ENCODE measurements around the gene EVL. TPM values are rescaled to one million over a fixed set of nuclear protein-coding genes. Genes with fewer than 3 reads are reported as not detected.
A peak's percentile ranks its signal among the peaks of the same experiment; 100 is the strongest.

Gene EVL
- total and polyA plus RNA-seq, 10 of the 15 experiments (the other 5 are each of a cell fraction or from before 2014, with no cell fraction given): 11.9 to 341 (median 89.8) TPM

GRCh38 chr14:100065942-100066574 lies 836 bp downstream of the EVL start (continued):
- TF ChIP-seq CBX3 (IDR thresholded peaks at IDR 0.05; ENCODE audit: borderline replicate concordance, low read depth) (no peak), BACH1 (IDR thresholded peaks at IDR 0.05; ENCODE audit: borderline replicate concordance) (no peak; the same call in 1 of the 2 replicates), ATF3 (IDR thresholded peaks at IDR 0.05; ENCODE audit: borderline replicate concordance, extremely low read depth, low read depth, low read length) (no peak), POLR2A (IDR thresholded peaks at IDR 0.05; ENCODE audit: low read depth, low read length) (peak; percentile 78), ZBED1 (IDR thresholded peaks at IDR 0.05; ENCODE audit: borderline replicate concordance) (peak; percentile 59; the same call in 1 of the 2 replicates), ZBTB40 (IDR thresholded peaks at IDR 0.05; ENCODE audit: borderline replicate concordance) (no peak), RBBP5 (conservative IDR thresholded peaks at IDR 0.05) (no peak), KDM1A (IDR thresholded peaks at IDR 0.05; ENCODE audit: borderline replicate concordance) (no peak), MTA2 (IDR thresholded peaks at IDR 0.05; ENCODE audit: low read depth) (peak; percentile 75), SREBF2 (IDR thresholded peaks at IDR 0.05; ENCODE audit: low read length) (no peak), SREBF1 (IDR thresholded peaks at IDR 0.05; ENCODE audit: low read length) (no peak), RELA (IDR thresholded peaks at IDR 0.05; ENCODE audit: borderline replicate concordance, partially characterized antibody) (no peak), USF1 (IDR thresholded peaks at IDR 0.05; ENCODE audit: borderline replicate concordance, extremely low read length, insufficient read depth, low read depth, low read length) (peak; percentile 71), MYB (IDR thresholded peaks at IDR 0.05; ENCODE audit: borderline replicate concordance, low read depth, low read length) (0 out of 2 replicates have a peak, but pooled peaks have one; percentile 7), SUPT20H (IDR thresholded peaks at IDR 0.05; ENCODE audit: borderline replicate concordance, control insufficient read depth, low read depth, low read length) (no peak), NFXL1 (IDR thresholded peaks at IDR 0.05; ENCODE audit: borderline replicate concordance) (no peak), RUNX3 (IDR thresholded peaks at IDR 0.05; ENCODE audit: low read length) (peak; percentile 95), BCLAF1 (IDR thresholded peaks at IDR 0.05) (no peak), GATAD2B (conservative IDR thresholded peaks at IDR 0.05; ENCODE audit: low read depth) (0 out of 2 replicates have a peak, but pooled peaks have one; percentile 60), FOS (IDR thresholded peaks at IDR 0.05; ENCODE audit: borderline replicate concordance, extremely low read depth, insufficient read length) (no peak), NR2C2 (IDR thresholded peaks at IDR 0.05; ENCODE audit: borderline replicate concordance, control insufficient read depth, insufficient read length, low read depth) (no peak)

Measured in GM12878 (cell line).